ENCODE data around the gene CIAO3.
A peak's percentile ranks its signal among the peaks of the same experiment; 100 is the strongest.

The CIAO3 gene

DNA sequence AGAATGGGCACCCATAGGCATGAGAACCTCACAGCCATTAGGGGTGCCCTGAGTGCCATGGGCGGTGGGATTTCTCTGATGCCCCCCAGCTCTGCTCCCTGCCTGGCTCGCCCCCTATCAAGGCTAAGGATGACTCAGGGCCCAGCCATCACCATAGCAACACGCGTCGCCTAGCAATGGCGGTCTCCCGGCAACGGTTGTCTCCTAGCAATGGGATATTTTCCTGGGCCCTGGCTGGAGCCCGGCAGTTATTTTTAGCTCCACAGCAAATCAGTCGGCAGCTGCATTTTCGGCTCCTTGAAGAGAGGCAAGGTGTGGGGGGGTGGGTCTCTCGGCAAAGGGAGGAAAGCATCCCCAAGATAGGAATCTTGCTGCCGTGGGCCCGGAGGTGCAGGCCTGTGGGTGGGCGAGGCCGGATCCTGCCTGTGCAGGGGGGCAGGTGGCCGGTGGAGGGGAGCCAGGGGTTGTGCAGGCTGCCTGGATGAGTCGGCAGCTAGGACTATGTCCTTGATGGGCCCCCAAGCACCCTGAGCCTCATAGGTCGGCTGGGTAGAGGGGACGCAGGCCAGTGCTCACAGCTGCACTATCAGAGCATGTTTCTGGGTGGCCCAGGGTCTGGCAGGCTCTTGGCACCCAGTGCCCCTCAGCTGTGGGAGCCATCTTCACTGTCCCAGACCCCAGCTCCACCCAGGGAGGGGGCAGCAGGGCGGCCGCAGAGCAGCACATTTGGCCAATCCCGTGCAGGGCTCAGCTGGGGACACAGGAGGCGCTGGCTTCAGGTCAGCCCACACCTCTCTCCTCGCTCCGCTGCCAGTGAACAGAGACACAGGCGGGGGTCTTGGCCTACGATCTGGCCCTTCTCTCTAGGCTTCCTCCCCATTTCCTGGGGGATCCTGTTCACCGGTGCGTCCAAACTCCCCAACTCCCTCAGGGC, 31.0 kb downstream of the CIAO3 start:
- peak; percentile 98 for DNase-seq (ENCODE audit: low spot score)

DNA sequence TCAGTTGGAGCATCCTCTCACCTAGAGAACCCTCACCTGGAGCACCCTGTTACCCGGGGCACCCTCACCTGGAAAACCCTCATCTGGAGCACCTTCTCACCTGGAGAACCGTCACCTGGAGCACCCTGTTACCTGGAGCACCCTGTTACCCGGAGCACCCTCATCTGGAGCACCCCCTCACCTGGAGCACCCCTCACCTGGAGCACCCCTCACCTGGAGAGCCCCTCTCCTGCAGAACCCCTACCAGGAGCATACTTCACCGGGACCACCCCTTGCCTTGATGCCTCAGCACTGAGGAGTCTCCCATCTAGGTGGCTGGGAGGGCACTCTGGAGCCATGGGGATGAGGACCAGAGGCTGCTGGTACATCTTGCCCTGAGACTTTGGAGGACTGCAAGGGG, 31.8 kb downstream of the CIAO3 start:
- DNase-seq (ENCODE audit: low spot score): no peak

DNA sequence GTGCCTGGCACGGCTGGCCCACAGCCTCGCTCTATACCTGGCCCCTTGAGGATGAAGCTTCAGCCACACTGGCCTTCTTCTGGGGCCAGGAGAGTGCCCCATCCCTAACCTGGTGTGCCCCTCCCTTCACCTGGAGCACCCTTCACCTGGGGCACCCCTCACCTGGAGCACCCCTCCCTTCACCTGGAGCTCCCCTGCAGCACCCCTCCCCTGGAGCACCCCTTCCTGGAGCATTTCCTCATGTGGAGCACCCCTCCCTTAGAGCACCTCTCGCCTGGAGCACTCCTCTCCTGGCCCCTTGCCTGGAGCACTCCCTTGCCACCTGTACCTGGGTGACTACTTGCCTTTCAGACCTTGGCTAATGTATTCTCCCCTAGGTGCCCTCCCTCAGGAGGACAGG, 32.8 kb downstream of the CIAO3 start:
- DNase-seq (ENCODE audit: low spot score): no peak

DNA sequence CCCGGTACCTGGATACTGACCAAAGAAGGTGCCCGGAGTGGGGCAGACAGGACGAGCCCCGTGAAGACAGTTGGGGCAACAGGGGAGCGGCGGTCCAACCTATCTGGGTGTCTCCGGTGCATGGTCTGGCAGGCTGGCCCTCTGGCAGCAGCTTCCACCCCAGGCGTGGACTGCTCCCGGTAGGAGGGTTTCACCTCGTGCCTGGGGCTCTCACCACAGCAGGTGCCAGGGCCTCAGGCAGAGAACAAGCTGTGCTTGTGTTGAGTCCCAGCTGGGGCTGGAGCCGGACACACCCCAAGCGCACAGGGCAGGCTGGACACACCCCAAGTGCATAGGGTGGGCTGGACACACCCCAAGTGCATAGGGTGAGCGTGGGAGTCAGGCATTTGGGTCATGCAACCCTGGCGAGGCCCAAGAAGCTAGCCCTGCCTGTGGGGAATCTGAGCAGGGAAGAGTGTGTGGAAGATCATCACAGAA, 33.7 kb downstream of the CIAO3 start:
- no peak for DNase-seq (ENCODE audit: low spot score)

DNA sequence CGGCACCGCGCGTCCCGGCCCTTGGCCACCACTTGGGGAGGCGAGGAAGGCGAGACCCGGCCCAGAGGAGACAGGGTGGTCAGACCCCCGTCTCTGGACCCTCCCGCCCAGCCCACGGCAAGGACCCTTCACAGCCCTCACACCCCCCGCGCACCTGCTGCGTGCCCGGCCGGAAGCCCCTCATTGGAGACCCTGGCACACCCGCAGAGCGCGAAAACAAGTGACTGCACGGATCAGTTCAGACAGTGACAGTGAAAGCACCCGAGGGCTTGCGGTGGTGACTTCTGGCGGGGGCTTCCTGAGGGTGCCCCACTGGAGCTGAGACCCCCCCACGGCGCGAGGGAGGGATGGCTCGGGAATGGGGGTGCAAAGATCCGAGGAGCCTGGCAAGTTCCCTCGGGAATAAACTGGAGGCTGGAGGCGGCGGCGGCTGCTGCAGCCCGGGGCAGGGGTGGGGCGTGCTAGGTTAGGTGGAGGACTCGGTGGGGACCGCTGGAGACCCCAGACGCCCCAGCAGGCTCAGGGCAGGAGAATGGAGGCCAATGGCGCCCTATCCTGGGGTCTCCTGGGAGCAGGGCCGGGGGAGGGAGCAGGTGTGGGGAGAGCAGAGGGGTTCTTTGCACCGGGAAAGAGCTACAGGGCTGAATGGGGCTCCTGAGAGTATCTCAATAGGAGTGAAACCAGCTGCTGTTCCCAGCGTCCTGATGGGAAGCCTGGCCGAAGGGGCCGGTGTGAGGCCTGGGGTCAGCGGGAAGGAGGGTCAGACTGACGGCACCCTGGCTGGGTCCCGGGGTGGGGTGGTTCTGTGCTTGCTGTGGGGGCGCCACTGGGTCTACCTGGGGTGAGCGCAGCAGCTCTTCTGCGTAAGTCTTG, 34.4 kb downstream of the CIAO3 start:
- DNase-seq (ENCODE audit: low spot score): no peak

DNA sequence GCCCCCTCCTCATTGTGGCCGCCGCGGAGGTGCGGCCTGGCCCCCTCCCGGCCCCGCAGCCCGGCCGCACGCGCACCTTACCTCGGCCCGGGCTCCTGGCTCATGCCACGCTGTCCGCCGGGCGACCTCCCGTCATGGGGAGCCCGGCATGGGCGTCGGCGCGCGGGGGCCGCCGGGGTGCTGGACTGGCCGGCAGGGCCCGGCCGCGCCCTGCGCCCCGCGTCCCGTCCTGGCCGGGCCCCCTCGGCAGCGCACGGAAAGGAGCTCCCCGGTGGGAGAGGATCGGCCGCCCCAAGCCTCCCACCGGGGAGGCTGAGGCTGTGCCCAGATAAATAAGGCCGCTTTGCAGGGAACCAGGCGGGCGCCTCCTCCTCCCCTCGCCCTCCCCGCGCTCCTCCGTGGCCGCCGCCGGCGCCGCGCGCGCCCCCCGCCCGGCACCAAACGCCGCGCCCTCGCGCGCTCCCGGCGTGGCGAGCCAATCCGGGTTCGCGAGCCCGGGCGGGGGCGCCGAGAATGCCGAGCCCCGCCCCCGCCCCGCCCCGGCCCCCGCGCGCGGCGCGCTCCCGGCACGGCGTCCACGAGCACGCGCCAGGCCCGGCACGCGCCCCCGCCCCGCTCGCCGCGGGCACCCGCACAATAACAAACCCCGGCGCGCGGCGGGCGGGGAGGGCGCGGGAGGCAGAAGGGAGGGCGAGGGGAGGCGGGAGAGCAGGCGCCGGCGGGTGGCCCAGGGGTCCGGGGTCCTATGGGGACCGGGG, 35.2 kb downstream of the CIAO3 start, which contains the start of gene FBXL16:
TSS of gene FBXL16 (minus strand) at position 371 of the 758 bp plus-strand sequence. CDS start 8,396 bp downstream, outside the sequence.
- no peak for DNase-seq (ENCODE audit: low spot score)

DNA sequence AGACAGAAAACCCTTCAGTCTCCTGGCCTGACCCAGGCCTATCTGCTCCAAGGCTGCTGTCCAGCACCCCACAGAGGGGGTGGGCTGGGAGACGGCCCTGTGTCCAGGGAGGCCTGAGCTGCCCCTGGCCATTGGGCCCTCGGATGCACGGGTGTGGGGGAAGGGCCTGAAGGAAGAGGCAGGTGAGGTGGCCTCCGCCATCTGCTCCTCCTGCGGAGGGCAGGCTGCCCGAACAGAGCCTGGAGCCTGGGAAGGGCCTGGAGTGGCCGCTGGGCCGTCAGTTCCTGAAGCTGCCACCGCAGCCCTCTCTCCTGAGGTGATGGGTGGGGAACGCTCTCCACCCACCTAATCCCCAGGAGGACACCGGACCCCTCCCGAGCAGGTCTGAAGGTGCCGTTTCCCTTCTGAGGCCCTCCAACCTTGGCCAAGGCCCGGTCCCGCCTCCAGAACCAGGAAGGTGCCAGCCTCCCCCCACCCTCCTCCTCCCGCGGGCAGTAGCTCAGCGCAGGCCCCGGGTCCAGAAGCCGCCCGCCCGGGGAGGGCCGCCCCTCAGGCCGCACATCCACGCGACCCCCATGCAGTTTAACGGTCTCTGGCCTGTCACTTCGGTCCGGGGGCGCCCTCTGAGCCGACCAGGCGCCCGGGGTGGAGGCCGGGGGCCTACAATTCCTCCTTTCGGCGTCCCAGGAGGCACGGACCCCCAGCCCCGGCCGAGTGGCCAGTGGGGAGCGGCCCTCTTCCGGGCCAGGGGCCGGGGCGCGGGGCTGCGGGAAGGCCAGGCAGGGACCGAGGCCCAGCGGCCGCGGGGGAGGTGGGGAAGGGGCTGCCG, 36.0 kb downstream of the CIAO3 start:
- no peak for DNase-seq (ENCODE audit: low spot score)

DNA sequence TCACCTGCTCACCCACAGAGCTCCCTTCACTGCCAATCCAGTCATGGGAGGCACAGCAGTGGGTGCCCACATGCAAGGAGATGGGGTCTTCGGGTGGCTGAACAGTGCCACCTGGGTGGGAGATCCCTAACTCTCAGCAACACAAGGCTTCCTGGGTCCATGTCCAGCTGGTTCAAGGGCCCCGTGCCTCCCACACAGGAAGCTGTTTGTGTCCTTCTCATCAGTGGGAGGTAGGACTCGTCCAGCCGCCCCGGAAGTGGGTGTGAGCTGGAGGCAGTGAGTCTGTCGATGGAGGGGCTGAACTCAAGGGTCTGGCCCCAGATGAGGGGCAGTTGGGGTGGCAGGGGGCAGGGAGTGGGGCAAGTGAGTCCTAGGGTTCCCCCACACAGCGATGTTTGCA, 36.8 kb downstream of the CIAO3 start:
- DNase-seq (ENCODE audit: low spot score): no peak

DNA sequence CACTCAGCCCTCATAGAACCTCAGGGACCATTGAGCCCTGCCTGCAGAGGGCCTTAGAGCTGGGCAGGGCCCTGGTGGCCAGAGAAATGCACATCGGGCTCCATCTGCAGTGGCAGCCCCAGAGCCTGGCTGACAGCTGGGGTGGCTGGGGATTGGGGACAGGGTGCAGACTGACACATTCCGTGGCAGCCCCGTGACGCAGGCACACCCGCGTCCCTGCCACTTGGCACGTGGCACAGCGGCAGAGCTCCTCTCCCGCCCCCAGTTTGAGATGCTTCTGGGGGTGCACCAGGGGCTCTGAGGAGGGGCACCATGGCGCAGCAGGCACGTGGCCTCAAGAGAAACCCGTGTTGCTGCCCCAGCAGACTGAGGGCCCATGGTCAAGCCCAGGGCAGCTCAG, 37.4 kb downstream of the CIAO3 start:
- DNase-seq (ENCODE audit: low spot score): no peak

DNA sequence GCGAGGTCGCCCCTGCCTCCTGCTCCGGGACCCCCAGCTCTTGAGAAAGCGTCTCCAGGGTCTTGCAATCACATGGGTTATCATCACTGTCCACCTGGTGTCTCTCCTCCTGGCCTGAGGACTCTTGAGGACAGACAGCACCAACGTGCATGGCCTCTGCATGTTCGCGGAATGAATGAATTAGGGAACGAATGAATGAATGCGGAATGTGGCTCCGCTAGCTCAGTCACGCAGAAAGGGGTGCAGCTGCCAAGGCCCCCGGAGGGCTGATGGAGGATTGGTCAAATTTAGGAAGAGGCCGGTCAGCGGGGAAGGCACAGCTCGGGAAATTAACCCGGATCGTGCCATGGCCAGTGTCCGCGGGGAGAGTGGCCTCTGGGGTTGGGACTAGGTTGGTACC, 38.5 kb downstream of the CIAO3 start:
- DNase-seq (ENCODE audit: low spot score): no peak

DNA sequence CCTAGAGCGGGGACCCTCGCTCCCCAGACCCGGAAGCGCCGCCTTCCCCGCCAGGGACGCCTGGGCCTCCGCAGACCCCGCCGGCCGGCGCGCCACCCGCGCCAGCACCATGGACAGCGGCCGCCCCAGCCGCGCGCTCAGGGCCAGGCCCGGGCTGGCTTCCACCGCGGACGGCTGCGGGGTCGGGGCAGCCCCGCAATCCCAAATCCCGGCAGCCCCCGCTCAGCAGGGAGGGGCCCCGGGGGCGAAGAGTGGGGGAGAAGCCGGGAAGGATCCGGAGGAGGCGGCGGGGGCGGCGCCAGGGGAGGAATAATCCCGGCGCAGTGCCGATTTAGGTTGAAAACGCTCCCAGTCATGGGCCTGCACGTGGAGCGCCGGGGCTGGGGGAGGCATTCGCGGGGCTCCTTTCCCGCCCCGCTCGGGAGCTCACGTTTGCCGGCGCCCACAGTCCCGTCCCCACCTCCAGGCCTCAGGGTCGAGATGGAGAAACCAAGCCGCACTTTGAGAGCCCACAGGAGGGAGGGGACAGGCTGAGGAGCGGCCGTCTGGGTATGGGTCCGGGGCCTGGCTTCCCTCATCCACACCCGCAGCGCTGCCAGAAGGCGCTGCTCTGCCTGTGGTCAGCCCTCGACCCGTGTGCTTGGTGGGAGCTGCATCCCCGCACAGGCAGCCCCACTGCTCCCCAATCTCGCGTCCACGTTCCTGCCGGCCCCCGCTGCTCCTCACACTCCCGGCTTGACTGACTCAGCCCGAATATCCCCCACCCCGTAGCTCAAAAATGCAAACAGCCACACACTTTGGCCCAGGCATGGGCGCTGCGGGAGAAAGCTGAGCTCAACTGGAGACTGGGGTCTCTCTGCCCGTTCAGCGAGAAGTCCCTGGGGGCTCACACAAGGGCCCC, 39.9 kb downstream of the CIAO3 start:
- DNase-seq (ENCODE audit: low spot score): peak; percentile 71

DNA sequence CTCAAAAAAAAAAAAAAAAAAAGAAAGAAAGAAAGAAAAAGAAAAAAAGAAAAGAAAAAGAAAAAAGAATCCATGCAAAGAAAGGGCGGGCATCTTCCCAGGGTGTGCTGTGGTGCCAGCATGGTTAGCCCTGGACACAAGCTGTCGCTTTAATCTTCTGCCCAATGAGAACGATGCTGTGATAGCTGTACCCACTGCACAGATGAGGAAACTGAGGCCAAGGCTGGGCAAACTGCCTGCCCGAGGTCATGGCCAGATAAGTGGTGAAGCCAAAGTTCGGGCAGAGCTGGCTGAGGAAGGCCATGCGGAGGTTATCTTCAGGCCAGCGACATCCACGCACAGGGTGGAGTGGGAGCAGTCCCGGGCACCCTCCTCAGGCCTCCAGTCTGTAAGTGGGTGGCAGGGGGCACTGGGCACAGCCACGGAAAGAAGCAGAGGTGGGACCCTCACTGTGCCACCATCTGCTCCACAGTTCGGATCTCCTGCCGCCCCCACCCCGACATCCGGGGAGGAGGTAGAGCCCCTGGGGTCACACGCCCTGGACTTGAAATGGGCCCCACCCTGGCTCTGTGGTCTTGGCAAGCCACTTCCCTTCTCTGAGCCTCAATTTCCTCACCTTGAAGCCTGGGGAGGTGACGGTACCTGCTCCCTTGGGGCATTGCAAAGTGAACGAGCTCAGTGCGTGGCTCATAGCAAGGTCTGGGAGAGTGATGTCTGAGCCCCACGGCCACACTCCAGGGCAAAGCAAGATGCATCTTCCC, 41.7 kb downstream of the CIAO3 start:
- DNase-seq (ENCODE audit: low spot score): no peak

DNA sequence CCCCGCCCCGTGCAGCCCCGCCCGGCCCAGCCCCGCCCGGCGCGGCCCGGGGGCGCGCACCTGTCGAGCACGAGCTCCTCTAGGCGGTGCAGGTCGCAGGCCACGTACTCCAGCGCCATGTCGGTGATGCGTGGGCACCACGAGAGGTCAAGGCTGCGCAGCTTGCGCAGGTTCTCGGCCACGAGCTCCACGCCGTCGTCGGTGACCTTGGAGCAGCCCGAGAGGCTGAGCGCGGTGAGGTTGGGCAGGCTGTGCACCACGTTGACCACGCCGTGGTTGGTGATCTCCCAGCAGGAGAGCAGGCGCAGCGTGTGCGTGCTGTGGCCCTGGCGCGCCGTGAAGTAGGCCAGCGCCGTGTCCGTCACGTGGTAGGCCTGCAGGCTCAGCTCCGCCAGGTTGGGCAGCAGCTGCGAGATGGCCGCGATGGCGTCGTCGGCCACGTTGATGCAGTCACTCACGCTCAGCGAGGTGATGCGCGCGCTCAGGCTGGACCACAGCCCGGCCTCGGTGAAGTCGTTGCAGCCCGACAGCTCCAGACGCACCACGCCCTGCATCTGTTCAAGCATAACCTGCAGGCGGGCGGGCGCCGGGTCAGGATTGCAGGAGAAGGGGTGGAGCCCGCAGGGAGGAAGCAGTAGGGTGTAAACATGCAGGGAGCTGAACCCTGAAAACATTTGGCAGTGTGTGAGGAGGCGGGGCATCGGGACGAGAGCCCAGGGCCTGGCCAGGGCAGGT, 45.3 kb downstream of the CIAO3 start:
- no peak for DNase-seq (ENCODE audit: low spot score)

DNA sequence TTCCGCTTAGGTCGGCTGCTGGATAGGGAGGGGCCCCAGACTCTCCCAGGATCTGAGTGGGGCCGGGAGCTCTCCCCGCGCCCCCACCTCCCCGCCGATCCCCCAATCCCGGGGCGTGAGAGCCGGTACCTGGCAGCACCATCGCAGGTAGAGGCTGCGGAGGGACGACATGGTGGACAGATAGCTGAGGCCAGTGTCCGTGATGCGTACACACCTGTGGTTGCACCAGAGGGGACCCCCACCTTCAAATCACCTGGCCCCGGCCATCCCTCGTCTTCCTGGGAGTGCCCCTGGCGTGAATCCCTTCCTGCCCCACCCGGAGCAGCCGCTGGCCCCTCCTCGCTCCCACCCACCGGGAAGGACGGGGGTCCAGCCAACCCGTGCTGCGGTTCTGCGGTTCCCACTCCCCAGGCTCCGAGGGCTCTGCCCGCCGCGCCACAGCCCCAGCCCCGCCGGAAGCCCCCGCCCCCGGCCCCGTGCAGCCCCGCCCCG, 45.9 kb downstream of the CIAO3 start:
- no peak for DNase-seq (ENCODE audit: low spot score)

DNA sequence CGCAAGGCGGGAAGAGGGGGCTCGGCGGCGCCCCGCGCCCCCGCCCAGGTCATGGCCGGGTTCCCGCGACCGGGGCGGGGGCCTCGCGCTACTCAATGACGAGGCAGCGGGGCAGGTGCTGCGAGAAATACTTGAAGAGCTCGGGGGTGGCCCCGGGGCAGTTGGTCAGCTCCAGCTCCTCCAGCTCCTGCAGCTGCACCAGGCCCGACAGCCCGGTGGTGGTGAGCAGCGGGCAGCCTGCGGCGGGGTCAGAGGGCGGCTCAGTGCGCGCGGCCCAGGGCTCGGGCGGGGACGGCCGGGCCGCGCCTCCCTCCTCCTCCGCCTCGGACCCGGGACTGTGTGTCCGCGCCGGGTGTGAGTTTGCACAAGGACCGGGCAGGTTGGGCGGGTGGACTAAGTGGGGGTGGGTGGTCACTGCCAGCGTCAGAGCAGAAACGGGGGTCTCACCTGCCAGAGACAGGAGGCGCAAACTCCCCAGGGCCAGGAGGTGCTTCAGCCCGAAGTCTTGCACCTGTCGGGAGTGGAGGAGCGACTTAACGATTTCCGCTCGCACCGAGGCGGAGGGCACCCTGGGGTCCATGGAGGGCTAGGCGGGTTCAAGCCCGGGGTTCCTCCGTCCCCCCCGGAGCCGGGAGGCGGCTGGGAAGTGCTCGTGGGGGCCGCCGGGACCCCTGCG, 46.5 kb downstream of the CIAO3 start:
- DNase-seq (ENCODE audit: low spot score): no peak

DNA sequence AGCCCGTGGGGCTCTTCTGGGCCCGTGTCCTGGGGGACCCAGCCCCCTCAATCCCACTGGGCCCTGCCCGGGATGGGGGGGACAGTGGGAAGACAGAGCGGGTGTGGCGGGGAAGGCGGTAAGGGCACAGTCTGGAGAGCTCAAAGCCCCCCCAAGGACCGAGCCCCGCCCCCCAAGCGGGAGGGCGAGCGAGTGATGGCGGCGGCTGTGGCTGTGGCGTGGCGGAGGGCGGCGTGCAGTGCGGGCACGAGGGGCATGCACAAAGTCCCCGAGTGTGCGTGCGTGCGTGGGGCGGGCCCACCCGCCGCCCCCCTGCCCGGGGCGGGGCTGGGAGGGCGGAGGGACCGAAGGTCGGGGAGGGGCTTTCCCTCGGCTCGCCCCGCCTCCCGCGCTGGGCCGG, 47.0 kb downstream of the CIAO3 start:
- DNase-seq (ENCODE audit: low spot score): no peak

DNA sequence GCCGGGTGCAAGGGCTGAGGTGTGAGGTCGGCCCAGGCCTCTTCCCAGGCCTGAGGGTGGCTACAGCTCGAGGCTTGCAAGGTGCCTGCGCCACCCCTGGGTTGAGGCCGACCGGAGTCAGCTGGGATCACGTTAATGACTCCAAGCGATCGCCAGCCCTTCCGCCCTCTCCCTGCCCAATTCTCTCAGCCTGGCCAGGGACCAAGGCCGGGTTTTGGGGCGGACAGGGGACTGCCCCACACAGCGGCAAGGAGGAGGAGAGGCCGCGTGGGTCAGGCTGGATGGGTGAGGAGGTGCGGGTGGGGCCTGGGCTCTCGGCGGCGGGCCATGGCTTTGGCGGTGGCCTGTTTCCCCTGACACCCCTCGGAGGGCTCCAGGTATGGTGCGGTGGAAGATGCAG, 47.4 kb downstream of the CIAO3 start:
- DNase-seq (ENCODE audit: low spot score): no peak
